Activated CD8-positive, alpha-beta T cell treated with anti-CD3 and anti-CD28 coated beads, Interleukin-2, amount 10 ng/mL, durations not matched to agents 7 days and 5 days (primary cell): ENCODE data around the gene LRSAM1. TPM values are rescaled to one million over a fixed set of nuclear protein-coding genes. Genes with fewer than 3 reads are reported as not detected.

Source experiments
- ATAC-seq: fragments of 150-1000 bp; cut with Tn5 transposase; one replicate; pipeline ENCODE4 v1.10.0; 2021; ENCODE audit warnings: moderate library complexity
- CTCF ChIA-PET: fragments of 350-600 bp; sonication (Branson Sonifier 250); formaldehyde crosslinking; loops from one replicate; lab custom pipeline; 2021; ENCODE audit warnings: antibody characterized with exemption; lab: Charles Lee
- POLR2A ChIA-PET: fragments of 350-600 bp; sonication (Branson Sonifier 250); formaldehyde crosslinking; loops from one replicate; lab custom pipeline; 2021; ENCODE audit warnings: antibody characterized with exemption; lab: Charles Lee
- DNase-seq: peaks from one replicate; pipeline ENCODE4 v3.0.0-alpha.2; 2020
- H3K27ac Mint-ChIP-seq: one replicate; pipeline ENCODE4 v1.8.0; 2021; ENCODE audit warnings: mild to moderate bottlenecking, mixed read lengths
- H3K27me3 Mint-ChIP-seq: one replicate; pipeline ENCODE4 v1.8.0; 2021; ENCODE audit warnings: low read depth, mixed read lengths
- H3K36me3 Mint-ChIP-seq: one replicate; pipeline ENCODE4 v1.8.0; 2021; ENCODE audit warnings: low read depth, mixed read lengths
- H3K4me1 Mint-ChIP-seq: one replicate; pipeline ENCODE4 v1.8.0; 2021; ENCODE audit warnings: low read depth, mixed read lengths
- H3K4me3 Mint-ChIP-seq: one replicate; pipeline ENCODE4 v1.8.0; 2021; ENCODE audit warnings: mild to moderate bottlenecking, mixed read lengths
- H3K9me3 Mint-ChIP-seq: one replicate; pipeline ENCODE4 v1.8.0; 2022; ENCODE audit warnings: mixed read lengths; ENCODE audit not compliant: insufficient read depth
- total RNA-seq, 2 experiments: library from RNA; stranded (reverse); gene quantifications; one replicate each; pipeline ENCODE4 v1.2.3, GENCODE V29; 2021

The LRSAM1 gene
- total RNA-seq, 2 experiments from 2014 or later: 17.8 to 18.0 TPM

GRCh38 chr9:127501821-127502343 is 50.6 kb downstream of the LRSAM1 start:
- Mint-ChIP-seq H3K9me3 (no peaks in the 10 kb centered on the region), H3K27ac (no peak overlapping the region), H3K4me3 (no peak overlapping the region), H3K27me3 (no peaks in the 10 kb centered on the region), H3K4me1 (peaks cover 2% of the 10 kb centered on the region), H3K36me3 (peaks cover 9% of the 10 kb centered on the region)
- ATAC-seq (no peak), DNase-seq (no peak)
- CTCF ChIA-PET: no interaction called here
- POLR2A ChIA-PET: no interaction called here

GRCh38 chr9:127502706-127503378 is 51.5 kb downstream of the LRSAM1 start:
- Mint-ChIP-seq H3K9me3 (no peaks in the 10 kb centered on the region), H3K36me3 (peaks cover 11% of the 10 kb centered on the region), H3K27ac (no peak overlapping the region), H3K4me1 (peaks cover 2% of the 10 kb centered on the region), H3K27me3 (no peaks in the 10 kb centered on the region), H3K4me3 (no peak overlapping the region)
- no peak for DNase-seq
- ChIA-PET POLR2A (no interaction called here), CTCF (interaction anchor here (2.2 to 3.3 kb wide), 5 partner anchors 9 to 232 kb away, joined by 11 to 40 read pairs (median 20); partner anchors contain the start of gene TOR2A)
- ATAC-seq: no peak

- Mint-ChIP-seq H3K4me1 (peaks cover 2% of the 10 kb centered on the region), H3K27me3 (no peaks in the 10 kb centered on the region), H3K27ac (peak overlapping the region; percentile 57), H3K4me3 (no peak overlapping the region), H3K36me3 (peaks cover 11% of the 10 kb centered on the region), H3K9me3 (no peaks in the 10 kb centered on the region)
- POLR2A ChIA-PET: no interaction called here
- CTCF ChIA-PET: interaction anchor here (0.6 to 3.3 kb wide), 12 partner anchors 9 to 232 kb away, joined by 3 to 40 read pairs (median 6); partner anchors contain the start of gene TOR2A
- DNase-seq (no peak), ATAC-seq (no peak)
These were observed 52.1 kb downstream of the LRSAM1 start for GRCh38 chr9:127503379-127503921.

GRCh38 chr9:127503947-127504886 is 52.9 kb downstream of the LRSAM1 start:
- Mint-ChIP-seq H3K4me1 (peaks cover 2% of the 10 kb centered on the region), H3K9me3 (no peaks in the 10 kb centered on the region), H3K27me3 (no peaks in the 10 kb centered on the region), H3K4me3 (no peak overlapping the region), H3K27ac (peak overlapping the region; percentile 57), H3K36me3 (peaks cover 10% of the 10 kb centered on the region)
- ATAC-seq (peak; percentile 91), DNase-seq (peak; percentile 88)
- ChIA-PET POLR2A (interaction anchor here (1.2 kb wide), 1 partner anchor 65 kb away, joined by 3 read pairs; no protein-coding TSS in a partner anchor), CTCF (interaction anchor here (0.6 to 3.3 kb wide), 16 partner anchors 9 to 416 kb away, joined by 3 to 40 read pairs (median 5); partner anchors contain the start of gene TOR2A)

- no peaks in the 10 kb centered on the region for H3K9me3 Mint-ChIP-seq
- CTCF ChIA-PET: interaction anchor here (0.6 to 3.3 kb wide), 11 partner anchors 11 to 416 kb away, joined by 3 to 40 read pairs (median 5); partner anchors contain the start of gene TOR2A
- DNase-seq (no peak), ATAC-seq (no peak)
- peaks cover 2% of the 10 kb centered on the region for H3K4me1 Mint-ChIP-seq
- H3K4me3 Mint-ChIP-seq: no peak overlapping the region
- no peaks in the 10 kb centered on the region for H3K27me3 Mint-ChIP-seq
- H3K27ac Mint-ChIP-seq: no peak overlapping the region
- POLR2A ChIA-PET: interaction anchor here (1.2 kb wide), 1 partner anchor 65 kb away, joined by 3 read pairs; no protein-coding TSS in a partner anchor
- peaks cover 10% of the 10 kb centered on the region for H3K36me3 Mint-ChIP-seq
These were observed 53.6 kb downstream of the LRSAM1 start for GRCh38 chr9:127504887-127505251.

- Mint-ChIP-seq H3K36me3 (peaks cover 12% of the 10 kb centered on the region), H3K27ac (no peak overlapping the region), H3K9me3 (no peaks in the 10 kb centered on the region), H3K4me1 (peaks cover 2% of the 10 kb centered on the region), H3K4me3 (no peak overlapping the region), H3K27me3 (no peaks in the 10 kb centered on the region)
- DNase-seq (peak; percentile 47), ATAC-seq (peak; percentile 27)
- ChIA-PET POLR2A (interaction anchor here (1.2 kb wide), 1 partner anchor 64 kb away, joined by 3 read pairs; no protein-coding TSS in a partner anchor), CTCF (interaction anchor here (0.6 to 3.3 kb wide), 10 partner anchors 12 to 415 kb away, joined by 3 to 40 read pairs (median 6); partner anchors contain the start of gene TOR2A)
These were observed 54.2 kb downstream of the LRSAM1 start for GRCh38 chr9:127505396-127506116.

GRCh38 chr9:127506117-127506813 is 55.0 kb downstream of the LRSAM1 start:
- POLR2A ChIA-PET: no interaction called here
- Mint-ChIP-seq H3K9me3 (no peaks in the 10 kb centered on the region), H3K27ac (no peak overlapping the region), H3K27me3 (no peaks in the 10 kb centered on the region), H3K36me3 (peaks cover 12% of the 10 kb centered on the region), H3K4me1 (peaks cover 2% of the 10 kb centered on the region), H3K4me3 (no peak overlapping the region)
- CTCF ChIA-PET: interaction anchor here (2.0 kb wide), 1 partner anchor 97 kb away, joined by 5 read pairs; no protein-coding TSS in a partner anchor
- ATAC-seq (no peak), DNase-seq (no peak)

GRCh38 chr9:127506814-127507750 is 55.8 kb downstream of the LRSAM1 start:
- no peak for DNase-seq
- H3K4me3 Mint-ChIP-seq: no peak overlapping the region
- H3K36me3 Mint-ChIP-seq: peaks cover 17% of the 10 kb centered on the region
- no peak overlapping the region for H3K27ac Mint-ChIP-seq
- ATAC-seq: no peak
- no peaks in the 10 kb centered on the region for H3K27me3 Mint-ChIP-seq
- H3K9me3 Mint-ChIP-seq: no peaks in the 10 kb centered on the region
- CTCF ChIA-PET: no interaction called here
- peaks cover 2% of the 10 kb centered on the region for H3K4me1 Mint-ChIP-seq
- POLR2A ChIA-PET: no interaction called here

GRCh38 chr9:127507751-127508648 is 56.7 kb downstream of the LRSAM1 start:
- H3K9me3 Mint-ChIP-seq: no peaks in the 10 kb centered on the region
- no peak for DNase-seq
- H3K27me3 Mint-ChIP-seq: no peaks in the 10 kb centered on the region
- H3K36me3 Mint-ChIP-seq: peaks cover 23% of the 10 kb centered on the region
- ATAC-seq: no peak
- CTCF ChIA-PET: interaction anchor here (1.5 kb wide), 1 partner anchor 227 kb away, joined by 4 read pairs; the partner anchor contains the start of gene TOR2A
- no peak overlapping the region for H3K27ac Mint-ChIP-seq
- POLR2A ChIA-PET: no interaction called here
- peaks cover 2% of the 10 kb centered on the region for H3K4me1 Mint-ChIP-seq
- no peak overlapping the region for H3K4me3 Mint-ChIP-seq
